HEK293T (cell line): ENCODE measurements around the gene SCO1.

Source experiments
- BHLHE40 ChIP-seq: fragments of 450-650 bp; IDR thresholded peaks from 2 replicates; pipeline ENCODE4 v1.6.1; 2016; ENCODE audit warnings: mild to moderate bottlenecking, moderate library complexity, borderline replicate concordance
- CTBP1 ChIP-seq: fragments of 450-650 bp; IDR thresholded peaks from 2 replicates; pipeline ENCODE4 v1.6.1; 2016; ENCODE audit warnings: borderline replicate concordance
- ELF4 ChIP-seq: fragments of 450-650 bp; IDR thresholded peaks from 2 replicates; pipeline ENCODE4 v1.6.1; 2017; ENCODE audit warnings: antibody characterized with exemption
- FOXA1 ChIP-seq: fragments of 450-650 bp; IDR thresholded peaks from 2 replicates; pipeline ENCODE4 v1.6.1; 2016; ENCODE audit warnings: mild to moderate bottlenecking
- FOXK2 ChIP-seq: fragments of 450-650 bp; IDR thresholded peaks from 2 replicates; pipeline ENCODE4 v1.6.1; 2016; ENCODE audit warnings: mild to moderate bottlenecking
- FOXM1 ChIP-seq: fragments of 450-650 bp; IDR thresholded peaks from 2 replicates; pipeline ENCODE4 v1.6.1; 2017; ENCODE audit warnings: mild to moderate bottlenecking, borderline replicate concordance
- L3MBTL2 ChIP-seq: fragments of 450-650 bp; conservative IDR thresholded peaks from 2 replicates; pipeline ENCODE4 v1.6.1; 2016; ENCODE audit warnings: mild to moderate bottlenecking
- NFRKB ChIP-seq: fragments of 450-650 bp; IDR thresholded peaks from 2 replicates; pipeline ENCODE4 v1.6.1; 2016; ENCODE audit warnings: mild to moderate bottlenecking, moderate library complexity
- SP1 ChIP-seq: fragments of 450-650 bp; IDR thresholded peaks from 2 replicates; pipeline ENCODE4 v1.6.1; 2017
- SUZ12 ChIP-seq: fragments of 450-650 bp; IDR thresholded peaks from 2 replicates; pipeline ENCODE4 v1.6.1; 2016; ENCODE audit warnings: mild to moderate bottlenecking
- TARDBP ChIP-seq: fragments of 450-650 bp; IDR thresholded peaks from 2 replicates; pipeline ENCODE4 v1.6.1; 2016
- ZNF384 ChIP-seq: fragments of 450-650 bp; IDR thresholded peaks from 2 replicates; pipeline ENCODE4 v1.6.1; 2016
- TF ChIP-seq, protein P1 (sequence below): fragments of 450-650 bp; IDR thresholded peaks from 2 replicates; pipeline ENCODE4 v1.6.1; 2016

- TF ChIP-seq SUZ12 (no peak), TARDBP (no peak), NFRKB (no peak), SP1 (no peak), FOXM1 (no peak), BHLHE40 (no peak), L3MBTL2 (no peak), ELF4 (no peak), FOXA1 (no peak), ZNF384 (no peak), FOXK2 (no peak), CTBP1 (no peak)
- TF ChIP-seq, protein P1, sequence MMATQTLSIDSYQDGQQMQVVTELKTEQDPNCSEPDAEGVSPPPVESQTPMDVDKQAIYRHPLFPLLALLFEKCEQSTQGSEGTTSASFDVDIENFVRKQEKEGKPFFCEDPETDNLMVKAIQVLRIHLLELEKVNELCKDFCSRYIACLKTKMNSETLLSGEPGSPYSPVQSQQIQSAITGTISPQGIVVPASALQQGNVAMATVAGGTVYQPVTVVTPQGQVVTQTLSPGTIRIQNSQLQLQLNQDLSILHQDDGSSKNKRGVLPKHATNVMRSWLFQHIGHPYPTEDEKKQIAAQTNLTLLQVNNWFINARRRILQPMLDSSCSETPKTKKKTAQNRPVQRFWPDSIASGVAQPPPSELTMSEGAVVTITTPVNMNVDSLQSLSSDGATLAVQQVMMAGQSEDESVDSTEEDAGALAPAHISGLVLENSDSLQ: no peak
These were observed 49.0 kb downstream of the SCO1 start for GRCh38 chr17:10648381-10648780.
